HG03135 (cell line): ENCODE data around the gene MYO15B.

Experiments used
- ATAC-seq: cut with Tn5 transposase; IDR thresholded peaks from one replicate; pipeline ENCODE4 v1.9.1; 2021; ENCODE audit warnings: mild to moderate bottlenecking, moderate library complexity; ENCODE audit not compliant: unreplicated experiment

The MYO15B gene

DNA sequence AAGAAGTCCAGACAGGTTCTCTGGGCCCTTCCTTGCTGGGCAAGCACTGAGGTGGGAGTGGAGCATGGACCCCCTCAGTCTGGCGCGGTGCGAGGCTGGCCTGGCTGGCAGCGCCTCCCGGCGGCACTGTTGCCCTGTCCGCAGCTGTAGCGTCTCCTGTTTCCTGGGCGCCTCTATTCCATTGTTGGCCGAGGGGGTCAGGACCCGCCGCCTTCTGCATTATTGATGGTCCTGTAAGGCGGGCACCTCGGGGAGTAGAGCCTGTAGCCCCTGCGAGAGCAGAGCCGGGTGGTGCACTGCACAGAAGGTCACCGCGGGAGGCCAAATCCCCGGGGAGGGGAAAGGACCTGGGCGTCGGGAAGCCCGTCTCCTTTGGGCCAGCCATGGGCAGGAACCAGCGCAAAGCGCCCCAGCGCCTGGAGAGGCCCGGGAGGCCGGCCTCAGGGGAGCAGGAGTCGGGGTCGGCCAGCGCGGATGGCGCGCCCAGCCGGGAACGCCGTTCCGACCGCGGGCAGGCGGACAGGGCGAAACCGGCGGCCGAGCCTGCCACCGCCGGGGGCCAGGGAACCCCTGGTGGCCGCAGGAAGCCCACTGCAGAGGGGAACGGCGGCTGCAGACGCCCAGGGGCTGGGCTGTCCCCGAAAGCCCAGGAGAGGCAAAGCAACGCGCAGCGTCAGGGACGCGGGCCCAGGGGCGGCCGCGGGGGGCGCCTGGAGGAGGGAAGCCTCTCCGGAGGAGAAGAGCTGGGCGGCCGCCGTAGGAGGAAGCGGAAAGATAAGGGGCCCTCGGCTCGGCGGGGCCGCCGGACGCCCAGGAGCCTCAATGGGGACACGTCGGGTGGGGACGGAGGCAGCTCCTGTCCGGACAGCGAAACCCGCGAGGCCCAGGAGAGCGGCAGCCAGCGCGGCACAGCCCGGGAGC is at the start of gene MYO15B:
Gene MYO15B (plus strand): TSS at position 126 of the 921 bp plus-strand sequence. CDS start 258 bp downstream, at position 384.
- no peak for ATAC-seq

DNA sequence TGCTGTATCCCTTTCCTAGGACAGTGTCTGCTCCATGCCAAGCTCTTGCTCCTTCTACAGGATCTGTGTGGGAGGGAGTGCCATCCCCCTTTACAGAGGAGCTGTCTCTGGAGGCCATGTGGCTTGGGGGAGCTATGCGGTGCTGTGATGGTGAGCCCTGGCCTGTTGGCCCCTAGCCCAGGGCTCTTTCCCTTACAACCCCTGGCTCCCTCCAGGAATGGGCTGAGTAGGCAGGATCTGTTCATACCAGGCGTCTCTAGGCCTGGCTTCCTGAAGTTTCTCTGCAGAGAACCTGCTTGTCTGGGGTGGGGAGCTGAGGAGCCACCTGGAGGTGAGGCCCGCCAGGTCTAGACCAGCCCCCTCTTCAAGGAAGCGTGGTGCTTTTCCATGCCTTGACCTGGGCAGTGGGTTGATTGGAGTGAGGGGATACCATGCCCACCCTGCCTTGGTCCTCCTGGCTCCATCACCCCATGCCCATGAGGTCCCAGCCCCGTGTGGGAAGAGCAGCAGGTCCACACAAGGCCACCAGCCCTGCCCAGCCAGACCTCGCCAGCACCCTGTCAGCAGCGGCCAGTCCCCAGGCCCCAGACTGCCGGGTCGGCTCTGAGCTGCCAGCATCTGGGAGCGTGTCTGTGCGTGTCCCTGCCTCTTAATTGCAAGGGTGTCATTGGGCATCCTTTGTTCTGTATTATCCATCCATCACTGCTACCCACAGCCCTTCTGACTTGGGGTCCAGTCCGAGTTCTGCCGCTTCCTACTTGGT is 47.5 kb upstream of the MYO15B start:
- ATAC-seq: no peak

DNA sequence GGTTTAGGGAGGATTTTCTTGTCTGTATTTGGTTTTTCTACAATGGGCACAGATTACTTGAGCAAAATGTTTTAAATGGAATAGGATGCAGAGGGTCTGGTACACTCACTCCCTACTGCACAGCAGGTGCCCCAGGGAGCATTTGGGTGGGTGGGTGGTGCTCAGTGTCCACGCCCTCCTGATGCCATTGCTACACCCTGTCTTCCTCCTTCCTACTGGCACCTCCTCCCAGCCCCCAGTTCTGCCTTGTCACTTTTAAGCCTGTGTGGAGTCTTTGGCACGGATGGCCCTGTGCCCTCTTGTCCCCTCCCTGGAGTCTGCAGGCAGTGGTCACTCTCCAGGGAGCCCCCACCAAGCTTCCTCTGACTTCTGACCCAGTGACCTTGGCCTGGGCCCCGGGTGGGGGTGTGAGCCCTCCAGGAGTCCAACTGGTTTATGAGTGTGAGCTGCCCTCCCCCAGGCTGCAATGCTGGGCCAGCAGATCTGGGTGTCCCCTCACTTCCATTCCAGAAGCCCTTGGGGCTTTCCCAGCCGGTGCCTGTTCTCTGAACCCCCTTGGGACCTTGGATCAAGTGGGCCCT is 46.6 kb upstream of the MYO15B start:
- ATAC-seq: no peak

DNA sequence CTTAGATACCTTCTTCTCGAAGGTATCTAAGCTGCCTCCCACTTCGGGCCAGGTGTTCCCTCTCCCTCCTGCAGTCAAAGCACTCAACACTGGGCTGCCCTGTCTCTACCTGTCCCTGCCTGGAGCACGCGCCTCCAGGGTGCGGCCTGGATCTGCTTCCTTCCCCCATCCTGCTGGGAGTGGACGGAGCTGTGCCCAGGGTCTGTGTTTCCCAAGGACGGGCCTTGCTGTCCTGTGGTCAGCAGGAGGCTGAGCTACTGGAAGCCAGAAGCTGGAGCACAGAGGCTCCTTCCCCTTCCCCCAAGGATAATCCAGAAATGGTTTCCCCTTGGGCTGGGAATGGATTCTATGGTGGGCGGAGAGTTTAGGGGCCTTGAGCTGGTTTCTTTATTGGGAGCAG is 45.4 kb upstream of the MYO15B start:
- no peak for ATAC-seq

DNA sequence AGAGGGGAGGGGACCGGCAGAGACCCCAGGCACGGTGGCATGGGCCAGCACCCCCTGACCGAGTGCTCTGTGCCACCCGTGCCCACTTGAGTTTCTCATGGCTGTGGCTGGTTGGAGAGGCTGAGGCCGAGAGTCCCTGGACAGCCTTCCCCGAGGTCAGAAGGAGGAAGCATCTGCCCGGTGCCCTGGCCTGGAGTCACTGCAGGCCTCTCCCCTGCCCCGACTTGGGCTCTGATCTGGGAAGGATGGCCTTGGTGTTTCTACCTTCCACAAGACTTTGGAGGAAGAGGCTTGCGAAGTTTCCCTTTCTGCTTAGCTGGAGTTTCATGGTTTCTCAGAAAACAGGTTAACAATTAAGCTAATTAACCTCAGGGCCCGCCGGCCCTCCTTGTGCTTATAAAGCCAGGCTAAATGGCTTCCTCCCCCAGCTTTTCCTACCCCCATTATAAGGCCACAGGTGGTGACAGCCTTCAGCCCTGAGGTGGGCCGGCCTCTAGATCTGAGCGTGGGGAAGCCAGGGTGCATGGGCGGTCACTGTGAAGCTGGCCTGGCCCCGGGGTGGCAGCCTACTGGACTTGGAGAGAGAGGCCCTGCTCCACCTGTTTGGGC is 44.8 kb upstream of the MYO15B start:
- ATAC-seq: no peak

DNA sequence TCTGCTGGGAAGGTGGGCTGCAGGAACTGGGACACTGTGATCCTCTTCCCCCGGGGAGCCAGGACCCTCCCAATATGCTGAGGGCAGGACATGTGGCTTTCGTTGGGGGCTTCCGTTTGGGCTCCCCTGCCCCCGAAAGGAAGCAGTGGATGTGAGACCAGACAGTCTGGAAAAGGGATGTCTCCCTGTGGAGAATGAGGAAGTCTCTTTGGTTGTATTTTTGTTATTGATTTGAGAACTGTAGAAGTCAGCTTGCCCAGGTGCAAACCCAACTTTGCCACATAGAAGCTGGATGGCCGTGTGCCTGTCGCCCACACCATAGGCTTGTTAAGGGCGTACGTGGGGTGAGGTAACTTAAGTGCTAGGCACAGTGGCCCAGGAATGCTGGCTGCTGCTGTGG is 43.4 kb upstream of the MYO15B start:
- no peak for ATAC-seq

DNA sequence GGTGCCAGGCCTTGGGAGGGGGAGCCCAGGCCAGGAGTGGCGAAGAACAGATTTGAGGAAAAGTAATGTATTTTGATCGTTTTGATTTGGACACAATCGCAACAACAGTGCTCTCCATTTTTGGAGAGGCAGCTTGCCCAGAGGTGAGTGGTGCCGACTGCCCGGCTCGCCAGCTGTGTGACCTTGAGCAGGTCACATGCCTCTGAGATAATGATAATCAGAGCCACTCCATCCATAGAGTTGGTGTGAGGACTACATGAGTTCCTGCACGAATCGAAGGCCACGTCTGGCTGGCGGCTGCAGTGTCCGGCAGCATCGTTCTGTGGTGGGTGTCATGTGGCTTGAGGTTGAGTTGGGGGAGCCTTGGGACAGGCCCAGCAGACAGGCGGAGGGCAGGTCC is 41.4 kb upstream of the MYO15B start:
- no peak for ATAC-seq

DNA sequence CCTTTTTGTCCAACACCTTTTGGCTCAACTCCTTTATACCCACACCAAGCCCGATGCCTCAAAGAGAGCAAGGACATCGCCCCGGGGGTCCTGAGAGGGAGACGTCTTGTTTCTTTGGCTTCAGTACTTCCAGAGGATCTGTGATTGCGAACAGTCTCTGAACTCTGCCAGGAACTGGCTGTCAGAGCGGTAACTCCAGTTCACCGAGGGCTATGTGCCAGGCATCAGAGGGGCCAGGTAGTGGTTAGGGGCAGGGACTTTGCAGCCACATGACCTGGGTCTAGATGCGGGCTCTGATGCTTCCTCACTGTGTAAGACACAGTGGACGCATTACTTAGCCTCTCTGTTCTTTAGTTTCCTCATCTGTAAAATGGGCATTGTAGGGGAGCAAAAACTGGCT is 40.5 kb upstream of the MYO15B start:
- no peak for ATAC-seq

DNA sequence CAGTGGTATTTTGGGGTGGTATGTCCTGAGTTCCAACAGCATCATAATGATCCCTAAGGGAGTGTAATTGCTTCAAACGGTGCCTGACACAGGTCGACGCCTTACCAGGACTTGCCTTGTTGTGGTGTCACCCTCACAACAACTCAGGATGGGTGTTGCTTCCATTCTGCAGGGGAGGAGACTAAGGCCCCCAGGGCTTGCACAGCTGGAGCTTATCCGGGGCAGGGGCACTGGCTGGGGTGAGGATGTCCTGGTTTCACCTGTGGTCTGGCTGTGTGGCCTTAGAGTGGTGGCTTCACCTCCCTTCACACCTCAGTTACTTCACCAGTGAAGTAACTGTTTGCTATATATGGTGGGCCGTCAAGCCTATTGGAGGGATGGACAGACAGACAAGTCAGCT is 38.8 kb upstream of the MYO15B start:
- ATAC-seq: no peak

DNA sequence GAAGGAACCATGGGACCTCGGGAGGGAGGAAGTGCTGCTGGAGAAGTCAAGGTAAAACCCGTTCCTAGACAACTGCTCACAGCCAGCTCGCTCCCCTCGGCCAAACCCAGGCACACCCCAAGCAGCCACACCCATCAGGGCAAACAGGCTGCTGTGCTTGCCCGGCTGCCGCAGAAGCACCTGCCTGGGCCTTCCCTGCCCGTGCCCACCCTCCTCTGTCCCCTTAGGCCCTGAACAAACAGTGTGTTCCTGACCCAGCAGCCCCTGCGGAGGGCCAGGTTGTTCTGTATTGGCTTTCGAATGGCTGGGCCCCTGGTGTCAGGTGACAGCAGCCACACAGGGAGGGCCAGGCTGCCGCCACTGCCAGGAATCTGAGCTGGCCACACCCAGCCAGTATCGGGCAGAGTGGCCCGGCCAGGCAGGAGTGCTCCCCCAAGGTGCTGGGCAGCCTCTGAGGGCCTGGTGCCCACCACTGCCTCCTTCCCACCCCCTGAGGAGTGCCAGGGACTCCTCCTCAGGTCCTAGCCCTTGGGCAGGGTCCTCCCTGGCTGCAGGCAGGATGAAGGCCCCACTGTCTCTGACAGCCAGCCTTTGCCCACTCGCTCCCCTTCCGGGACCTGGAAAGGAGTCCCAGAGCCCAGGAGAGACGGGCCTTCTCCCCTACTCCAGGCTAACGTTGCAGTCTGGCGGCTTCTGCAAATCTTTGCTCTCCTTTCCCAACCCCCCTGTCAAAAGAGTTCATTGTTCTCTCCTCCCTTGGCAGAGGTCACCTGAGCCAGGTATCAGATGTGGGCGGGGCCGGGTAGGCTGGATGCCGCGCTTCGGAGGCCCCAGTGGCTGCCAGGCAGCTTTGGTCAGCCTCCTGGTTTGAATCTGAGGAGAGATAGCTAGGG is 38.1 kb upstream of the MYO15B start:
- ATAC-seq: no peak

DNA sequence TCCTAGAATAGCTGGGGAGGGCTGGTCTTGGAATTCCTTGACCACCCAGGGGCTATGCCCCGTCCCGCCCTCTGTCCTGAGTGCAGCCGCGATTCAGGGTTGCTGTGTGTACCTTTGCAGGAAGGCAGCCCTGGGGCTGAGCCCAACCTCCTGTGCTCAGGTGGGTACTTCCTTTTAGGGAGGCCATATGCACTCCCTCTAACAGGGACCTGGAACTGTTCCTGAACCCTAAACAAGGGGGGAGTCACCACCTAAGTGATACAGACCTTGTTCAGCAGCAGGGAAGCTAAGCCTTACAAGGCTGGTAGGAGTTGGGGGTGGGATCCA is 37.5 kb upstream of the MYO15B start:
- no peak for ATAC-seq

DNA sequence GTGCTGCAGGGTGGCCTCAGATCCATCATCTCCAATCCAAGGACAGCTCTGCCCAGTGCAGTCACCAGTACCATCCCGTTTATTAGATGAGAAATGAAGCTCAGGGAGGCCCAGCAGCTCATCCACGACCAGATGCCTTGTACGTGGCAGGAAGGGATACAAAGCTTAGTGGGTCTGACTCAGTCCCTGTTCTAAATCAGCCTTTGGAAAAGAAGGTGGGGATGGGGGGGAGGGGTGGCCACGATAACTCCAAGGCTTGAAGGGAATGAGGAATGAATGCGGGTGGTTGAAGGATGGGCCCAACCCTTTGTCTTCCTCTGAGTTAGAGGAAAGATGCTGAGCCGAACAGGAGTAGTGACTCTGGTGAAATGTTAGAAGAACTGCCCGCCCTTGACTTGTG is 36.3 kb upstream of the MYO15B start:
- no peak for ATAC-seq

DNA sequence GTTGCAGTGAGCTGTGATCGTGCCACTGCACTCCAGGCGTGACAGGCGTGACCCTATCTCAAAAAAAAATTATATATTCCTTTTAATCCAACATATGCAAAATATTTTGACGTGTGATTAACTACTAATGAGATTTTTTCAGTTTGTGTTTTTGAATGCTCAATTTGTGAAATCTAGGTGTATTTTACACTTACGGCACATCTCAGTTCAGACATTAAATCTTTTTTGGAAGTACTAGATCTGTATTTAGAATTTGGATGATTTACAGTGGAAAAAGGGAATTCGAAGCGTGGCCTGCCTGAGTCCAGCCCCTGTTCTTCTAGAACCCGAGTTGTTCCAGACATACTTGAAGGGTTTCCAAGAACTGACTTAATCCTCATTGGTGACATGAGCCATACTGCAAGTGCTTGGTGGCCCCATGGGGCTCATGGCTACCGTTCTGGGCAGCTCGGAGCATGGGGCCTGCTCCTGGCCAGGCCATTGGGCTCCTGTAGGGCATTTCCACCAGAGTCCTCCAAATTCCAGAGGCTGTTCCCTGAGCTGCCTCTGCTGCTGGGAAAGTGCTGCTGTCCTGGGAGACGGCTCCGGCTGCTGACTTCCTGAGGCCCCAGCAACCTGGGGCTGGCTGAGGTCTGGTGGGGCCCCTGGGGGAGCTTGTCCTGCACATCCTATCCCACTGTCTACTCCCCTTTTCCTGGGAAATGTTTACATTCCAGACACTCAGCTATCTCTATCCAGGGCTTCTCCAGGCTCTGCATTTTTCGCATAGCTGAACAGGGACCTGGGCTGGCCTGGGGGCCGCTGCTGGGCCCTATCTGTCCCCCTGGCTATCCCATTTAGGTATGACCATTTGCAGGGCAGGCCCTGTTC is 34.9 kb upstream of the MYO15B start:
- ATAC-seq: no peak

DNA sequence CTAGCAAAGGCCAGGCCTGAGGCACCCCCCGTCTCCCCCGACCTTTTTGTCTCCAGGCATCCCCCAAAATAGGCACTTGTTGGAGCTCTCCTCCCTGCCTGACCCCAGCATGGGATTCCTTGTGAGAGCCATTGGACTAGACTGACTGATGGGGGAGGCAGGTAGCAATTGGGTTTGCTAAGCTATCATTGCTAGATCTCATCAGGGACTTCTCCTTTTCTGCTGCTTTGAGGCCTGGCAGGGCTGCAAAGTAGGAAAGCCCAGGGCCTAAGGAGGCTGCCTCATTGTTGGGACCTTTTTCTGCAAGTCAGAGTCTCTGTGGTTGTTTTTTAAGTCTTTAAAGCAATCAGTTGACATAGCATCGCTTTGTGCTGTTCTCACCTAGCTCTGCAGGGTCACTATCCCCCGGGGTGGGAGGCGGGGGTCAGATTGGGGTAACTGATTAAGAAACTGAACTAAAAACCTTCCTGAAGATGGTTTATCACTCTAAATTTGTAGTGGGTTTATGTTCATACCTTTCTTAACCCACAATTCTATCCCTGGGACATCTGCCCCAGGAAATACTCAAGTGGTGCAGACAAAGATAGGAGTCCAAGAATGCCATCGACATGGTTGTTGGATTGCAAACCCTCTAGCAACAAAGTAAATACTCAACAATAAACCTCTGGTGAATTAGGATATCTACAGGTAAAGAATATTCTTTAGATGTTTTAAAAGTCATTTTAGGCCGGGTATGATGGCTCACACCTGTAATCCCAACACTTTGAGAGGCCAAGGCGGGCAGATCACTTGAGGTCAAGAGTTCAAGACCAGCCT is 34.1 kb upstream of the MYO15B start:
- ATAC-seq: no peak

DNA sequence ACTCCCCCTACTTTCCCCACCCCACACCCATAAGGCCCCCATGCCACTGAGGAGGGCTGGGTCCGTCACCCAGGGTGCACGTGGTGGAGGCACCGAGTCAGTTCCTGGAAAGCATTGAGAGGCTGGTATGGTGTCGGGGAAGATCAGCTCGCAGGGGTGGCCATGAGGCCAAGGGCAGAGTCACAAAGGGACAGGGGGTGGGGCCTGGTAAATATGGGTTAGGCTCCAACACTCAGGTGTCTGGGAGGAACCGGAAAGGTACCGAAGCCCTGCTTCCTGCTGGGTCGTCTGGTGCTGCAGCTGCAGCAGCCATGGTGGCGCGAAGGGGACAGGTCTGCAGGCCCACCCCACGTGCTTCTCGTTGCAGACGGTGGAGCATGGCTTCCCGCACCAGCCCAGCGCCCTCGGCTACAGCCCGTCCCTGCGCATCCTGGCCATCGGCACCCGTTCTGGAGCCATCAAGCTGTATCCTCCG is 31.9 kb upstream of the MYO15B start:
- ATAC-seq: no peak

DNA sequence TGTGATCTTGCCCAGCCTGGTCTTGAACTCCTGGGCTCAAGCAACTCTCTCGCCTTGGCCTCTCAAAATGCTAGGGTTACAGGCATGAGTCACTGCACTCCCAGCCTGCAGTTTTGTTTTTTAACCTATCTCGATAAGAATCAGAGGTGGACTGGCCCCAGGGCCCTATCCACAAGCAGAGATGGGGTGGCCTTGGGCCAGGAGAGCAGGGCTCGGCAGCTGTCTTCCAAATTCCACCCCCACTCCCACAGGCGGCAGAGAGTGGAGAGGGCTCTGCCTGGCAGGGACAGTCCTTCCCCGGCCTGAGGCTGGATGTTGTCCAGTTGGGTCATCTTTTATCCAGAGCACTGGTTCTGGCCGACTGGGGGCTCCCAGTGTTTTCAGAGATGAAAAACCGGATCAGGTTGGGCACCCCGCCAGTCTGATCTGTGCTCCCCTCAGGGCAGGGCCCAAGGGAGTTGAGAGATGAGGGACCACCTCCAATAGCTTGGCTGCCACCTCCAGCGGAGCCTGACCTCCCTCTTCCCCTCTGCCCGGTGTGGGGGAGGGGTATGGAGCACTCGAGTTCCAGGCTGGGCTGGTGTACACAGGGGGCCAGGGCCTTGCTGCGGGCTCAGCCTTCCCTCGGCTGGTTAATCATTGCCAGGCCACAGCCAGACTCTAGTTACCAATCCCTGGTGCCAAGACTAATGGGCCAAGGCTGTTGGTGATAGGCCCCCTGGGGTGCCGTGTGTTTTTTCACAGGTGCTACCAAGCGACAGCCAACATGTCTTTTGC is 30.3 kb upstream of the MYO15B start:
- no peak for ATAC-seq

DNA sequence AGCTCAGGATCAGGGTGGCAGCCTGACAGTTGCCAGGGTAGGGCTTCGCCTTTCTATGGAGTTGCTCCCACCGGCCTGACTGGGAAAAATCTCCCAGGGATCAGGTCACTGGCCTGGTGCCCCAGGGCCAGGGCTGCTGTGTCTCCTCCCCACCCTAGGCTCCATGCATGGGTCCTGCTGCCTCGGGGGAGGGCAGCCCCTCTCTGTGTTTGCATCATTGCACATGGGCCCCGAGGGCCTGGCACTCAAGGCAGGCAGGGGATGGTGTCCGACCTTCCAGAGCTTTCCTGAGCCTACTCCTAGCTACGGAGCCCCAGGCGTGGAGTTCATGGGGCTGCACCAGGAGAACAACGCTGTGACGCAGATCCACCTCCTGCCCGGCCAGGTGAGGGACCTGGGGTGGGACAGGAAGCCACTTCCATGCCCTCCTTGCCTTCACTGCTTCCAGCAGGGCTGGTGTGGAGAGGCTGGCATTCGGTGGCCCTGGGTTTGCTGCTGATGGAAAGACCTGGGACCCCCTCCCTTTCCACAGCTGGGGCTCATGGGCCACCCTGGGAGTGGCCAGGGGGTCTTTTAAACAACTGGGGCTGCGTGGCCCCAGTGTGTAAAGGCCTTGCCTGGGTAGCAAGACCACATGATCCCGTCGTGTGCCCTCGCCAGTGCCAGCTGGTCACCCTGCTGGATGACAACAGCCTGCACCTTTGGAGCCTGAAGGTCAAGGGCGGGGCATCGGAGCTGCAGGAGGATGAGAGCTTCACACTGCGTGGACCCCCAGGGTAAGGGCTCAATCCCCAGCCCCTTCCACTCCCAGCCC is 29.5 kb upstream of the MYO15B start:
- ATAC-seq: no peak
